Midbrain (tissue), 1 donor: ENCODE data around the gene NSMCE3.

Source experiments
- DNase-seq: peaks from one replicate; lab custom pipeline; 2025; lab: John Stamatoyannopoulos, UW

The NSMCE3 gene

GRCh38 chr15:29269485-29270168 is at the start of gene NSMCE3:
Gene NSMCE3, minus strand, starts transcription at chr15:29269822. Its CDS starts 117 bp downstream, at chr15:29269705.
- DNase-seq, result peak; percentile 92

DNA sequence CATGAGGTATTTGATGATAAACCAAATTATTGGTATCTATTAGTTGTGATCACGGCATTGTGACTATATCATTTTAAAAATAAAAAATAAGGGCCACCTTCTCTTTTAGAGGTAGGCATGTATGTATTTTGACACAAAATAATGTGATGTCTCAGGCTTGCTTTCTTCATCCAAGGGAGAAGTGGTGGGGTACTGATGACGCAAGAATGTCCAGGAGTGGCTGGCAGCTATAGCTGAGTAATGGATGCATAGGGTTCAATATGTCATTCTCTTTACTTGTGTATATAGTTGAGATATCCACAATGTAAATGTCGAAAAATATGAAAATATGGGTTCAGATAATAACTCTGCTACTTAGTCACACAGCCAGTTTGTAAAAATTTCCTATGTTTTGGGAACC is 46.8 kb upstream of the NSMCE3 start:
- no peak for DNase-seq

DNA sequence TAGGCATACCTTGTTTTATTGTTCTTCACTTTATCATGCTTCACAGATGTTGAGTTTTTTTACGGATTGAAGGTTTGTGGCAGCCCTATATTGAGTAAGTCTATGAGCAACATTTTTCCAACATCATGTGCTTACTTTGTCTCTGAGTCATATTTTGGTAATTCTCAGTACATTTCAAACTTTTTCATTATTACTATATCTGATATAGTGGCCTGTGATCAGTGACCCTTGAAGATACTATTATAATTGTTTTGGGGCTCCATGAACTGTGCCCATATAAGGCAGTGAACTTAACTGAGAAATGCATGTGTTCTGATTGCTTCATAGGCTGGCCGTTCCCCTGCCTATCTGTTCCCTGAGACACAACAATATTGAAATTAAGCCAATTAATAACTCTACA is 42.8 kb upstream of the NSMCE3 start:
- no peak for DNase-seq

DNA sequence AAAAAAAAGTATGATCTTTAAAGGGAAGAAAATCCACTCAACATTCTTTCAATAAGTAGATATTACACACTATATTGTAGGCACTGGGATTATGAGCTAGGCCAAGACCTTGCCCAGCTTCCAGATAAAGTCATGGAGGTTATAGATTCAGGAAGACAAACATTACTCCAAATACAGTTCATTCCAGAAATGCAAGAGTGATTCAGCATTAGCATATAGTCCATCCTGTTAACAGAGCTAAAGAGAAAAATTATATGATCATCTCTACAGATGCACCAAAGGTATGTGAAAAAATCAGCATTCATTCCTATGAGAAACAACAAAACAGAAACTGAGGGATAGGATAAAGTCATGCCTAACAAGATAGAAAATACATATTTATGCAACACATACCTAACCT is 42.1 kb upstream of the NSMCE3 start:
- no peak for DNase-seq

GRCh38 chr15:29309139-29309538 is 39.5 kb upstream of the NSMCE3 start:
- no peak for DNase-seq

DNA sequence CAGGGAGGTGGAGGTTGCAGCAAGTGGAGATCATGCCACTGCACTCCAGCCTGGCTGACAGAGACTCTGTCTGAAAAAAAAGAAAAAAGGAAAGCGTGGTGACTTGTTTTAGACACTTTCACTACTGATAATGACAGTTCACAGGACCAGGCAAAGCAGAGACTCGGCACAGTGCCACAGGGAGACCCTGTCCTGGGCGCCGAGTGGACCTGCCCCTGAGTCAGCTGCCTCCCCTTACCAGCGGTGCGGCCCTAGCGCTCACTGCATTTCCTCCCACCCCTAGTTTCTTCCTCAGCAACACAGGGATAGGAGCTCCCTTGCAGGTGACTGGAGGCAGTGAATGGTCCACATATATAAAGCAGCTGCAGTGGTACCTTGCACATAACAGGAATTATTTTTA is 38.7 kb upstream of the NSMCE3 start:
- DNase-seq, result no peak

- no peak for DNase-seq
Observed at GRCh38 chr15:29305556-29305955, 35.9 kb upstream of the NSMCE3 start.

DNA sequence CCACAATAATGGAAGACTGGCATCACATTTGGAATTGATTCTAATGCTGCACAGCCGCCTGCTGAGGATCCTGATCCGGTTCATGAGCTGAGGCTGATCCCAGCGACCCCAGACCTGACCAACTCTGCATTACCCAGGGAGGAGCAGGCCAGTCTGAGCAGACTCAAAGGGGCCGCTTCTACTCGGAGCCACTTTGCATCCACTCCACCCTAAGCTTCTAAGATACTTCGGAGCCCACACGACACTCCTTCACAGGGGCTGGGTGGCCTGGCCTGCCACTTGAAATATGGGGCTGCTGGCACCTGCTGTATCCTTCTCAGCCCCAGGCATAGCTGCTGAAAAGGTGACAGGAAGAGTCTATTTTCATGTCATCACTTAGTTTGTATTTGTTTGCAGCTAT is 33.2 kb upstream of the NSMCE3 start:
- no peak for DNase-seq

DNA sequence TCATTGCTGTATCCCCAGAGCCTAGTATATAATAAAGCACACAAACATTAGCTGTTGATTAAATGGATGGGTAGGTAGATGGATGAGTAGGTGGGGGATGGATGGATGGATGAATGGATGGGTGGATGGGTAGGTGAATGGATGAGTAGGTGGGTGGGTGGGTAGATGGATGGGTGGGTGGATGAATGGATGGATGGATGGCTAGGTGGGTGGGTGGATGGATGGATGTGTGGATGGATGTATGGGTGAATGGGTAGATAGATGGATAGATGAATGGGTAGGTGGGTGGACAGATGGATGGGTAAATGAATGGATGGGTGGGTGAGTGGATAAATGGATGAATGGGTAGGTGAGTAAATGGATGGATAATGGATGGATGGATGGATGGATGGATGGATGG is 30.2 kb upstream of the NSMCE3 start:
- no peak for DNase-seq

DNA sequence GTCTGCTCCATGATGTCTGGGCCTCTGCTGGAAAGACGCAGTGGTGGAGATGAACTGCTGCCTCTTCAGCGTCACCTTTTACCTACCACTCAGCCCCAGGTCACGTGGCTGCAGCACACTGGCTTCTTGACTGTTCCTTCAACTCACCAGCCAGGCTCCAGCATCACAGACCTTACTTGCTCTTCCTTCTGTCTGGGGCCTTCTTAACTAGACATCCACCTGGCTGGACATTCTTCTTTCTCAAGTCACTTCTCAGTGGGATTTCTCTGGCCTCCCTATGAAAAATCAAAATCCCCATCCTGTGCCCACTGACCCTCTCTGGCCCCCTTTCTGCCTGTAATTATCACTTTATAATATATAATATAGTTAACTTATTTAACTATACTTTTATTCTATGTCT is 29.7 kb upstream of the NSMCE3 start:
- no peak for DNase-seq

GRCh38 chr15:29294732-29295325 is 25.2 kb upstream of the NSMCE3 start:
- no peak for DNase-seq

DNA sequence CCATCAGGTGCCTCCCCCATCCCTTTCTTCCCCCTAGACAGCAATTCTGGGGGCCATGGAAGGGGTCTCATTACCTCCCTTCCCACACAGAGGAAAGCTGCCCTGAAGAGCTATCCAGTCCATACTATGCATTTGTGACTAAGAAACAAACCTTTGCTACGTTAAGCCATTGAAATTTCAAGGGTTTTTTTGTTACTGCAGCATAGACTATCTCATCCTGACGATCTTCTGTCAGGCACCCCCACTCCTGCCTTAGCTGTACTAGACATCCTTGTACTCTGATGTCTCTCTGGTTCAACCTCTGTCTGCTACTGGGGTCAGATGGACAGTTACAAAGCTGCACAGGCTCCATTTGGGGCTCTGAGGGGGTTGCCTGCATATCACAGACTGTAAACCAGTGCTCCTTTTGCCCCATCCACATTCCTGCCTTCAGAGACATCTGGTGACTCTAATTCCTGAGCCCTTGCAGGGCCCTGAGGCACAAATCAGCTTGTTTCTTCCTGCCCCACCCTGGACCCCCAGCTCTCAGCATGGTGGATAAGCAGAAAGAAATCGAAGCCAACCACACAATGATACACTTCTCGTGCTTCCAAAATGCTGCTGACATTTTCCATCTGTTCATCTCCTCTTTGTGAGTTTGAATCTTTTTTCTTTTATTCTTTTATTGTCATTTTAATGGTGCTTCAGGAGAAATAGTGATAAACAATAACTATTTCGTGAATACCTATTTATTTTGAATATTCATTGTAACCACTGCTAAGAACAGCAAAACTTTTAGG is 21.6 kb upstream of the NSMCE3 start:
- no peak for DNase-seq

DNA sequence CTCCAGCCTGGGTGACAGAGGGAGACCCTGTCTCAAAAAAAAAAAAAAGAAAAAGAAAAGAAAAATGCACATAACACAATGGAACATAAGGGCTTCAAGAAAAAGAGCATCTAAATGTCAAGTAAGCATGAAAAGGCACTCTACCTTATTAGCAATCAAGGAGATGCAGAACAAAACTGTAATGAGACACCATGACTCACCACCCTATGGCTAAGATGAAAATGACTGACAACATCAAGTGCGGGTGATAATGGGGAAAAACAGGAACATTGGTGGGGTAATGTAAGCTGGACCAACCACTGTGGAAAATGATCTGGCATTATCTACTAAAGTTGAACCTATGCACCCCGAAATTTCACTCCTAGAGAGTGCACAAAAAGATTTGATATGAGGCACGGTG is 19.6 kb upstream of the NSMCE3 start:
- DNase-seq, result no peak

GRCh38 chr15:29285386-29285785 is 15.8 kb upstream of the NSMCE3 start:
- no peak for DNase-seq

DNA sequence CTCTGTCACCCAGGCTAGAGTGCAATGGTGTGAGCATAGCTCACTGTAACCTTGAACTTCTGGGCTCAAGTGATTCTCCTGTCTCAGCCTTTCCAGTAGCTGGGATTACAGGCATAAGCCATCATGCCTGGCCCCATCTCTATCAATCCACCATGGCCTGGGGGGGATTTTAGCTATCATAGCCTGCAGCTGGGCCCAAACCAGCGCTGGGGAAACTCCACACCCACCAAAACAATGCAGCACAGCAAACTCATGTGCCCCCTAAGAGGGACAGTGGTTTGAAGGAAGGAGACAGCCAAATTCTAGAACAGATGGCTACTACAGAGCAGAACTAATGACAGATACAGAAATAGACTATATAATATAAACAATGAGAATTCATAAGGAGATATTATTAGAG is 13.8 kb upstream of the NSMCE3 start:
- DNase-seq, result no peak

GRCh38 chr15:29280514-29280913 is 10.9 kb upstream of the NSMCE3 start:
- no peak for DNase-seq

GRCh38 chr15:29278436-29279105 is 8.9 kb upstream of the NSMCE3 start:
- no peak for DNase-seq

DNA sequence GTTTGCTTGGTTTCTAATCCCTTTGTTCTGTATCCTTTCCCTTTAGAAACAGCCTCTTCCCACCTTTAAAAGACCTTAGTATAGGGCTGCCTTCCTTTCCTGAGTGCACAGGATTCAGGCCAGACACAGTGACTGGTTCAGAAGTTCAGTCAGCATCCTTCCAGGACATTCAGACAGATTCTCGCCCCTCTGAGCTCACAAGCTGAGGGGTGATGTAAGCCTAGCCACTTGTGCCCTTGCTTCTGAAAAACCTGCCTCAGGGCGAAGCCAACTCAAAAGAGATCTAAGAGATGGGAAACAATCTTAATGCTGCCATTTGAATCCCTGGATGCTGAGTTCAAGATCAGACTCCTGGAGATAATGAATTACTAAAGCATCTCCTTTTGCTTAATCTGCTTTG is 6.7 kb upstream of the NSMCE3 start:
- DNase-seq, result no peak

- DNase-seq, result no peak
Observed at GRCh38 chr15:29275855-29276254, 6.2 kb upstream of the NSMCE3 start.

DNA sequence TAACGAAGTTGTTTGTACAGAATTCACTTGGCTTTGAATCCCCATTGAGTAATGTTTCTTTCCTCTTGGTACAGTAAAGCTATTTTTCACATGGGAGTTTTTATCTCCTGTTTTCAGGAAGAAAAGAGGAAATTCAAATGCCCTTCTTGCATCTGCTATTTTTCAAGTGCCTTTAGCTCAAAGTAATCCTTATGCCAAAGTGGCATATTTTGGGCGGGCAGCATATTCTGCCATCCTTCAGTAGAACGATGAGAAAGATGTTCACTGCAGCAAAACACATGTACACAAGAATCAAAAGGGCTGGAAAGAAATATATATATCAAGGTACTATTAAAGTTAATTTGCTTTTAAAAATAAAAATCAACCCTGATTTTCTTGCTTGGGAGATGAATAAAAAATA is 5.3 kb upstream of the NSMCE3 start:
- DNase-seq, result no peak

- DNase-seq, result no peak
Observed at GRCh38 chr15:29272219-29272618, 2.6 kb upstream of the NSMCE3 start.

DNA sequence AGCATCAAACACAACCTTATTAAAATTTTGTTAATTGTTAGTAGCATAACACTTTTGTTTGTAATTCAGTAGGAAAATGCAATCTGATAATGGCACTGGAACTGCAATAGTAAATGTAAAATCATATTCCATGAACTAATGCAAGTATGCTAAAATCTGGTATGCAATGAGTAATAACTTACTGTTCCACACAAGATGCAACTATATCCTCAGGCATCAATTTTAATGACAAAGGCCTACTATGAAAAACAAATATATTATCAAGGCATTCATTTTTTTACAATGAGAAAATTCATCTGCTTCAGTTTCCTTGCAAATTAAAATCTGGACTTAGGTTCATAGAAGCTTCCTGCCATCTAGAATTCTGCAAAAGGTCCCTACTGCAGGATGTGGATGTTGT is 1.4 kb upstream of the NSMCE3 start:
- DNase-seq, result no peak
